Ovary (tissue), 9 donors: ENCODE measurements around the gene COX8C. TPM values are rescaled to one million over a fixed set of nuclear protein-coding genes. Genes with fewer than 3 reads are reported as not detected.

ENCODE experiments used
- DNase-seq, 5 donors: peaks; one replicate each; pipeline ENCODE4 v3.0.0-alpha.2; 2019 to 2020
- H3K27ac ChIP-seq, 2 donors: fragments of 200-600 bp; one replicate each; pipeline versions ENCODE4 v1.5.1 to v1.8.0; 2019 to 2022
- H3K27me3 ChIP-seq: fragments of 200-600 bp; one replicate; pipeline ENCODE4 v1.8.0; 2022
- H3K36me3 ChIP-seq: fragments of 200-600 bp; sonication (generic); one replicate; pipeline ENCODE4 v1.5.1; 2019
- H3K4me1 ChIP-seq: one replicate; pipeline ENCODE4 v1.8.1; 2013; ENCODE audit warnings: mild to moderate bottlenecking, moderate library complexity; ENCODE audit not compliant: insufficient read depth
- H3K4me3 ChIP-seq: fragments of 200-600 bp; sonication (generic); one replicate; pipeline ENCODE4 v1.5.1; 2017
- H3K9me3 ChIP-seq, 2 donors: fragments of 200-600 bp in 1 of 2; sonication (generic) in 1 of 2; one replicate each; pipeline versions ENCODE4 v1.5.1 to v1.8.1; 2013 to 2019; ENCODE audit warnings: mild to moderate bottlenecking in 1 of 2, moderate library complexity in 1 of 2
- CTCF ChIP-seq, 3 donors: fragments of 450-650 bp in 2 of 3; fragments of 200-600 bp in 1 of 3; IDR thresholded peaks; one replicate each; pipeline versions ENCODE4 v1.5.1 to v1.8.0; 2016 to 2022; ENCODE audit warnings: antibody characterized with exemption in 3 of 3, mild to moderate bottlenecking in 1 of 3
- EP300 ChIP-seq: sonication (generic); formaldehyde crosslinking; IDR thresholded peaks from one replicate; pipeline ENCODE4 v1.6.1; 2017; ENCODE audit warnings: antibody characterized with exemption
- POLR2A ChIP-seq: fragments of 450-650 bp; IDR thresholded peaks from one replicate; pipeline ENCODE4 v1.6.1; 2017; ENCODE audit warnings: antibody characterized with exemption, mild to moderate bottlenecking, moderate library complexity
- WGBS, 3 donors: extraction: QIAGEN DNeasy Blood & Tissue Kit in 1 of 3; methylation state at CpG; one replicate each; pipeline versions ENCODE4 v1.1.5 to v1.1.7; 2013 to 2017; 5-methylcytosine and 5-hydroxymethylcytosine counted together
- intact Hi-C, 4 donors: fragments of 100-400 bp; cut with DNase I; formaldehyde crosslinking; loops; one replicate each; pipeline versions ENCODE4 v1.11.0 to v1.15.1; 2022 to 2023
- polyA plus RNA-seq, 2 donors: library from polyadenylated mRNA; stranded (reverse); fragments of 200-250 nt in 1 of 2; fragments of 350-450 nt in 1 of 2; fragmentation: Illumina TruSeq in 1 of 2; extraction: RNeasy Lipid Tissue Mini Kit (QIAGEN cat#74804) in 1 of 2; gene quantifications; one replicate each; pipeline ENCODE4 v1.2.3, GENCODE V29; 2013 to 2014
- total RNA-seq, 7 donors: library from RNA; depleted of rRNA in 2 of 7; stranded (reverse); fragments of >200 nt in 2 of 7; fragmentation: NEBNext Ultra II Directional in 3 of 7; extraction: Animal tissue kit (Norgen Biotek cat#: 25700) in 3 of 7; gene quantifications; one replicate each; pipeline versions ENCODE4 v1.1.0 to v1.2.4, GENCODE V29; 2016 to 2023
- donor health status: DM: no; HTN: no; CAD: no; lungs with moderate emphysema.
- donor health status: DM: no; HTN: no; CAD: no.
- donor health status: Bipolar disorder and iron deficiency.
- donor health status: DM: yes; HTN: yes; CAD: no.
- donor health status: DM: no; HTN: no; CAD: no.
- donor health status: DM: yes; HTN: yes; CAD: no.

Gene COX8C
- total and polyA plus RNA-seq, 9 donors, result 0.51 TPM; not detected in 8

GRCh38 chr14:93318927-93319326, 28.1 kb upstream of the COX8C start:
- no peaks in the 10 kb centered on the region for H3K27me3 ChIP-seq

GRCh38 chr14:93319494-93319893, 27.5 kb upstream of the COX8C start:
- Histone ChIP-seq H3K4me1 (peaks cover 4% of the 10 kb centered on the region), H3K27me3 (no peaks in the 10 kb centered on the region), H3K27ac (no peak overlapping the region), H3K36me3 (no peaks in the 10 kb centered on the region), H3K9me3 (no peaks in the 10 kb centered on the region), H3K4me3 (no peak overlapping the region)
- TF ChIP-seq POLR2A (no peak), CTCF (IDR thresholded peaks at IDR 0.05) (no peak), EP300 (no peak)
- no peak for DNase-seq
- intact Hi-C loops, result no loop called here
- 90 to 97% (median 90%) methylated on average over 2 of the region's 2 CpGs for WGBS, 3 donors

More at GRCh38 chr14:93318927-93319326, 28.1 kb upstream of the COX8C start:
- Histone ChIP-seq H3K4me1 (peaks cover 4% of the 10 kb centered on the region), H3K9me3 (no peaks in the 10 kb centered on the region), H3K4me3 (no peak overlapping the region), H3K36me3 (no peaks in the 10 kb centered on the region), H3K27ac (no peak overlapping the region)
- WGBS, 3 donors, result 71 to 82% (median 81%) methylated on average over 5 of the region's 5 CpGs
- intact Hi-C loops, result no loop called here
- TF ChIP-seq EP300, result no peak
- no peak for TF ChIP-seq CTCF (IDR thresholded peaks at IDR 0.05)
- DNase-seq, result no peak

- H3K9me3 ChIP-seq, result no peaks in the 10 kb centered on the region
Observed at GRCh38 chr14:93319958-93320357, 27.0 kb upstream of the COX8C start.

GRCh38 chr14:93320489-93320888, 26.5 kb upstream of the COX8C start:
- intact Hi-C loops, result no loop called here
- TF ChIP-seq CTCF (IDR thresholded peaks at IDR 0.05), result no peak
- no peak for TF ChIP-seq EP300
- no peak for TF ChIP-seq POLR2A
- Histone ChIP-seq H3K4me1 (peaks cover 4% of the 10 kb centered on the region), H3K27ac (no peak overlapping the region), H3K9me3 (no peaks in the 10 kb centered on the region), H3K27me3 (no peaks in the 10 kb centered on the region), H3K4me3 (no peak overlapping the region), H3K36me3 (no peaks in the 10 kb centered on the region)
- no peak for DNase-seq

More at GRCh38 chr14:93319958-93320357, 27.0 kb upstream of the COX8C start:
- peaks cover 4% of the 10 kb centered on the region for H3K4me1 ChIP-seq
- intact Hi-C loops, result no loop called here
- no peak overlapping the region for H3K4me3 ChIP-seq
- no peak overlapping the region for H3K27ac ChIP-seq
- no peaks in the 10 kb centered on the region for H3K27me3 ChIP-seq
- no peak for DNase-seq
- 44 to 69% (median 57%) methylated on average over 1 of the region's 1 CpG for WGBS, 3 donors
- no peak for TF ChIP-seq POLR2A
- TF ChIP-seq EP300, result no peak
- no peak for TF ChIP-seq CTCF (IDR thresholded peaks at IDR 0.05)
- no peaks in the 10 kb centered on the region for H3K36me3 ChIP-seq
